ENCODE data around the gene ANKRD33B. TPM values are rescaled to one million over a fixed set of nuclear protein-coding genes. Genes with fewer than 3 reads are reported as not detected.

ANKRD33B gene
- polyA plus RNA-seq, 3 donors = 0.05 TPM; not detected in 2

DNA sequence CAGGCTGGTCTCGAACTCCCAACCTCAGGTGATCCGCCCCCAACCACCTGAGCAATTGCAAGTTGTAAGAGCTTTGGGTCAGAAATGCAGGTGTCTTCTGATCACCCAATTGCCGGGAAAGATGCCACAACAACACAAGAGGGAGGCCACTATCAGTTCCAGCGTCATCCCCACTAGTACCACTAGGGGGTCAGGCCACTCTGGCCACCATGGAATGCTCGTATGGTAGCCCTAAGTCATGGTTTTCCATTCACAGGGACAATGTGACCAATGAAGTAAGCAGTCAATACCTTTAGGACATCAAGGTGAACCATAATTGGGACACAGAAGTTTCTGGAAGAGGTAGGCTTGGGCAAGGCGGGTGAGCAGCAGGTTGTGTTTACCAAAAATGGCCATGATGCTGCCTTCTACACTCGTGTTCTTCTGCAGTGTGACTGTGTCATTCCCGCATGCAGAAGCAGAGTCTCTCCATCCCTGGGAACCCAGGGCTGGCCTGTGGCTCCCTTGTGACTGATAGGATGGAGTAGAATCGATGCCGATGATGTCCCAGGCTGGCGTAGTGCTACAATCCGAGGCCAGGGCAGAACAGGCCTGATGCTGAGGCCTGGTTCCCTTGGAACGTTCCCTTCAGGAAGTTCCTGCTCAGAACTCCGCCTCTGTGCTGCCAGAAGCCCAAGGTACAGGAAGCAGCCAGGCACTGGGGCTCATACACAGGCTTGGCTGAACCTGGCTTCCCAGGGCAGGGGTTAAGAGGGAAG is 42.2 kb upstream of the ANKRD33B start:
- H3K9ac ChIP-seq (ENCODE audit: insufficient read depth, low read length, poor library complexity, severe bottlenecking) = no peak overlapping the region
- WGBS (ENCODE audit: insufficient coverage) = 91% methylated on average over 11 of the region's 14 CpGs
- no peaks in the 10 kb centered on the region for H3K36me3 ChIP-seq (replicated peaks in 1 of 2; ENCODE audit: control insufficient read depth in 1 of 2, insufficient read depth in 2 of 2, low read length in 2 of 2)
- no peaks in the 10 kb centered on the region for H3K27me3 ChIP-seq (ENCODE audit: control insufficient read depth in 2 of 2, insufficient read depth in 2 of 2, low read length in 2 of 2)
- H3K4me1 Mint-ChIP-seq = peaks cover 13% of the 10 kb centered on the region
- no peak overlapping the region for H3K4me3 Mint-ChIP-seq
- no peaks in the 10 kb centered on the region for H4K20me1 ChIP-seq (ENCODE audit: insufficient read depth, low read length)
- DNase-seq = no peak
- no peak overlapping the region for H2AFZ ChIP-seq (ENCODE audit: insufficient read depth, low read depth, low read length, poor library complexity, severe bottlenecking)
- peaks cover 0 to 4% of the 10 kb centered on the region in 2 donors for H3K36me3 Mint-ChIP-seq
- intact Hi-C loops (cut with micrococcal nuclease) = no loop called here
- TF ChIP-seq, protein P1, sequence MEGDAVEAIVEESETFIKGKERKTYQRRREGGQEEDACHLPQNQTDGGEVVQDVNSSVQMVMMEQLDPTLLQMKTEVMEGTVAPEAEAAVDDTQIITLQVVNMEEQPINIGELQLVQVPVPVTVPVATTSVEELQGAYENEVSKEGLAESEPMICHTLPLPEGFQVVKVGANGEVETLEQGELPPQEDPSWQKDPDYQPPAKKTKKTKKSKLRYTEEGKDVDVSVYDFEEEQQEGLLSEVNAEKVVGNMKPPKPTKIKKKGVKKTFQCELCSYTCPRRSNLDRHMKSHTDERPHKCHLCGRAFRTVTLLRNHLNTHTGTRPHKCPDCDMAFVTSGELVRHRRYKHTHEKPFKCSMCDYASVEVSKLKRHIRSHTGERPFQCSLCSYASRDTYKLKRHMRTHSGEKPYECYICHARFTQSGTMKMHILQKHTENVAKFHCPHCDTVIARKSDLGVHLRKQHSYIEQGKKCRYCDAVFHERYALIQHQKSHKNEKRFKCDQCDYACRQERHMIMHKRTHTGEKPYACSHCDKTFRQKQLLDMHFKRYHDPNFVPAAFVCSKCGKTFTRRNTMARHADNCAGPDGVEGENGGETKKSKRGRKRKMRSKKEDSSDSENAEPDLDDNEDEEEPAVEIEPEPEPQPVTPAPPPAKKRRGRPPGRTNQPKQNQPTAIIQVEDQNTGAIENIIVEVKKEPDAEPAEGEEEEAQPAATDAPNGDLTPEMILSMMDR (IDR thresholded peaks at IDR 0.05) = peak; percentile 68
- H3K9me3 Mint-ChIP-seq = peaks cover 8 to 19% (median 11%) of the 10 kb centered on the region in 7 donors
- peak overlapping the region in 1 of 7 donors; percentile 23 for H3K27ac Mint-ChIP-seq
- peaks cover 13 to 15% of the 10 kb centered on the region in 2 donors for H3K4me1 ChIP-seq (ENCODE audit: control insufficient read depth in 1 of 2, insufficient read depth in 2 of 2, low read length in 2 of 2)
- H3K9me3 ChIP-seq (replicated peaks in 1 of 2; ENCODE audit: control insufficient read depth in 1 of 2, insufficient read depth in 1 of 2, low read length in 2 of 2) = peaks cover 5 to 18% of the 10 kb centered on the region in 2 donors
- H3K79me2 ChIP-seq (ENCODE audit: insufficient read depth, low read length) = no peaks in the 10 kb centered on the region
- H3K27ac ChIP-seq (ENCODE audit: low read depth in 1 of 2, low read length in 2 of 2) = no peak overlapping the region
- no peak overlapping the region for H3K4me2 ChIP-seq (replicated peaks; ENCODE audit: extremely low read depth, low read length, poor library complexity, severe bottlenecking)
- no peak overlapping the region for H3K4me3 ChIP-seq (replicated peaks in 1 of 3; ENCODE audit: low read depth in 2 of 3, low read length in 3 of 3)
- peaks cover 0 to 5% (median 0%) of the 10 kb centered on the region in 3 donors for H3K27me3 Mint-ChIP-seq (ENCODE audit: low read depth in 3 of 3)

- H3K4me1 ChIP-seq (ENCODE audit: control insufficient read depth in 1 of 2, insufficient read depth in 2 of 2, low read length in 2 of 2) = peaks cover 14 to 15% of the 10 kb centered on the region in 2 donors
- H2AFZ ChIP-seq (ENCODE audit: insufficient read depth, low read depth, low read length, poor library complexity, severe bottlenecking) = no peak overlapping the region
- no peaks in the 10 kb centered on the region for H3K79me2 ChIP-seq (ENCODE audit: insufficient read depth, low read length)
- peaks cover 0 to 5% (median 0%) of the 10 kb centered on the region in 3 donors for H3K27me3 Mint-ChIP-seq (ENCODE audit: low read depth in 3 of 3)
- peaks cover 13% of the 10 kb centered on the region for H3K4me1 Mint-ChIP-seq
- peaks cover 8 to 19% (median 11%) of the 10 kb centered on the region in 7 donors for H3K9me3 Mint-ChIP-seq
- H4K20me1 ChIP-seq (ENCODE audit: insufficient read depth, low read length) = no peaks in the 10 kb centered on the region
- 100% methylated on average over 2 of the region's 4 CpGs for WGBS (ENCODE audit: insufficient coverage)
- peaks cover 5 to 18% of the 10 kb centered on the region in 2 donors for H3K9me3 ChIP-seq (replicated peaks in 1 of 2; ENCODE audit: control insufficient read depth in 1 of 2, insufficient read depth in 1 of 2, low read length in 2 of 2)
- no peak for DNase-seq
- no peak overlapping the region for H3K9ac ChIP-seq (ENCODE audit: insufficient read depth, low read length, poor library complexity, severe bottlenecking)
- no peak overlapping the region for H3K4me3 Mint-ChIP-seq
- no peaks in the 10 kb centered on the region for H3K36me3 ChIP-seq (replicated peaks in 1 of 2; ENCODE audit: control insufficient read depth in 1 of 2, insufficient read depth in 2 of 2, low read length in 2 of 2)
- peaks cover 0 to 4% of the 10 kb centered on the region in 2 donors for H3K36me3 Mint-ChIP-seq
- H3K4me3 ChIP-seq (replicated peaks in 1 of 3; ENCODE audit: low read depth in 2 of 3, low read length in 3 of 3) = no peak overlapping the region
- no peak overlapping the region for H3K27ac ChIP-seq (ENCODE audit: low read depth in 1 of 2, low read length in 2 of 2)
- no peak overlapping the region for H3K4me2 ChIP-seq (replicated peaks; ENCODE audit: extremely low read depth, low read length, poor library complexity, severe bottlenecking)
- H3K27me3 ChIP-seq (ENCODE audit: control insufficient read depth in 2 of 2, insufficient read depth in 2 of 2, low read length in 2 of 2) = no peaks in the 10 kb centered on the region
- intact Hi-C loops (cut with micrococcal nuclease) = no loop called here
- no peak overlapping the region for H3K27ac Mint-ChIP-seq
- TF ChIP-seq, protein P1 (IDR thresholded peaks at IDR 0.05) = no peak
These were observed 41.7 kb upstream of the ANKRD33B start for GRCh38 chr5:10522224-10522611.

Data from CD14-positive monocyte (primary cell).